Measurements from ENCODE around the gene CAB39.

CAB39 gene

DNA sequence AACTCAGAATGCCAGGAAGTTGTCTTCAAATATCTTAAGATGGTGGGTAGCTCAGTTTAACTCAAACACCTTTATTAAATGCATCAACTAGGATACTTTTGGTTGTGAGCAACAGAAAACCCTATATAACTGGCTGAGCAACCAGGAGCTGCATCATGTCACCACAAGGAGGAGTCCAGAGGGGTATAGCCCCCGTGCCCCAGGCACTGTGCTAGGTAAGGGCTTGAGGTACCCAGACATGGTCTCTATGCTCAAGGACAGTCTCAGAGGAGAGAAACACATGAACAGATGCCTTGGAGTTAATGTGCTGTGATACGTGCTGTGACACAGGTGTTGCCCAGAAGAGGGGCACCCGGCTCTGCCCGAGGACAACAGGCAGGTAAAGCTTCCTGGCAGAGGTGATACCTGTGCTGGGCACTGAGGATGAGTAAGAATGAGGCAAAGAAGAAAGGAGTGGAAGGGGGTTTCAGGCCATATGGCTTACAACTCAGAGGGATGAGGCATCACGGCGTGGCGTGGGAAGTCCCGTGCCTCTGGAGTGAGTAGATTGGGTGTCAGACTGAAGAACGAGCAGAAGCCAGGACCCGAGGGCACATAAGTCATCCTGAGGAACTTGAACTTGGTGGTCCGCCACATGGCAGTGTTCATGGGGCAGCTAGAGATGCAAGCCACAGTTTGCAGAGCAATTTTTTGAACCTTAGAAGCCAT, 32.0 kb upstream of the CAB39 start:
- in situ Hi-C loops (cut with MboI; ENCODE audit: low sequenced_read_pairs, unreplicated experiment), result no loop called here
- TF ChIP-seq, protein P1, sequence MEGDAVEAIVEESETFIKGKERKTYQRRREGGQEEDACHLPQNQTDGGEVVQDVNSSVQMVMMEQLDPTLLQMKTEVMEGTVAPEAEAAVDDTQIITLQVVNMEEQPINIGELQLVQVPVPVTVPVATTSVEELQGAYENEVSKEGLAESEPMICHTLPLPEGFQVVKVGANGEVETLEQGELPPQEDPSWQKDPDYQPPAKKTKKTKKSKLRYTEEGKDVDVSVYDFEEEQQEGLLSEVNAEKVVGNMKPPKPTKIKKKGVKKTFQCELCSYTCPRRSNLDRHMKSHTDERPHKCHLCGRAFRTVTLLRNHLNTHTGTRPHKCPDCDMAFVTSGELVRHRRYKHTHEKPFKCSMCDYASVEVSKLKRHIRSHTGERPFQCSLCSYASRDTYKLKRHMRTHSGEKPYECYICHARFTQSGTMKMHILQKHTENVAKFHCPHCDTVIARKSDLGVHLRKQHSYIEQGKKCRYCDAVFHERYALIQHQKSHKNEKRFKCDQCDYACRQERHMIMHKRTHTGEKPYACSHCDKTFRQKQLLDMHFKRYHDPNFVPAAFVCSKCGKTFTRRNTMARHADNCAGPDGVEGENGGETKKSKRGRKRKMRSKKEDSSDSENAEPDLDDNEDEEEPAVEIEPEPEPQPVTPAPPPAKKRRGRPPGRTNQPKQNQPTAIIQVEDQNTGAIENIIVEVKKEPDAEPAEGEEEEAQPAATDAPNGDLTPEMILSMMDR (IDR thresholded peaks at IDR 0.05; ENCODE audit: borderline replicate concordance, control extremely low read depth, extremely low read depth, insufficient read depth, missing control alignments), result no peak
- no peak for DNase-seq (ENCODE audit: low spot score)

DNA sequence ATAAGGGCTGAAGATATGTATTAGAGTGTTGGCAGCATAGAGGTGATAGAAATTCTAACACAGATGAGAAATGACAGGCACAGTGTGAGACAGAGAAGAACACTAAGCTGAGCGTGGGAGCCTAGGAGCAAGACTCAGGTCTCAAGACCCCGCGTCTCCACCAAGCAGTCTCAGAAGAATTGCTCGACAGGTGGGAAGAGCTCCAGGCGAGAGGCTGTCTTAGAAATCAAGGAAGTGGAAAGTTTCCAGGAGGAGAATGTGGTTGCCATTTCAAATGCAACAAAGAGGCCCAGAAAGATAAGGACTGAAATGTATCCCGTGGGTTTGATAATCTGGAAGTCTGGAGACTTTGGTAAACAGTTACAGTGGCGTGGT, 31.5 kb upstream of the CAB39 start:
- DNase-seq (ENCODE audit: low spot score), result no peak
- TF ChIP-seq, protein P1 (IDR thresholded peaks at IDR 0.05; ENCODE audit: borderline replicate concordance, control extremely low read depth, extremely low read depth, insufficient read depth, missing control alignments), result no peak
- in situ Hi-C loops (cut with MboI; ENCODE audit: low sequenced_read_pairs, unreplicated experiment), result no loop called here

GRCh38 chr2:230682546-230682945, 30.1 kb upstream of the CAB39 start:
- DNase-seq (ENCODE audit: low spot score), result no peak
- TF ChIP-seq, protein P1 (IDR thresholded peaks at IDR 0.05; ENCODE audit: borderline replicate concordance, control extremely low read depth, extremely low read depth, insufficient read depth, missing control alignments), result no peak
- in situ Hi-C loops (cut with MboI; ENCODE audit: low sequenced_read_pairs, unreplicated experiment), result no loop called here

- in situ Hi-C loops (cut with MboI; ENCODE audit: low sequenced_read_pairs, unreplicated experiment), result no loop called here
- DNase-seq (ENCODE audit: low spot score), result no peak
- TF ChIP-seq, protein P1 (IDR thresholded peaks at IDR 0.05; ENCODE audit: borderline replicate concordance, control extremely low read depth, extremely low read depth, insufficient read depth, missing control alignments), result no peak
Measured at GRCh38 chr2:230684270-230685168, 28.1 kb upstream of the CAB39 start.

DNA sequence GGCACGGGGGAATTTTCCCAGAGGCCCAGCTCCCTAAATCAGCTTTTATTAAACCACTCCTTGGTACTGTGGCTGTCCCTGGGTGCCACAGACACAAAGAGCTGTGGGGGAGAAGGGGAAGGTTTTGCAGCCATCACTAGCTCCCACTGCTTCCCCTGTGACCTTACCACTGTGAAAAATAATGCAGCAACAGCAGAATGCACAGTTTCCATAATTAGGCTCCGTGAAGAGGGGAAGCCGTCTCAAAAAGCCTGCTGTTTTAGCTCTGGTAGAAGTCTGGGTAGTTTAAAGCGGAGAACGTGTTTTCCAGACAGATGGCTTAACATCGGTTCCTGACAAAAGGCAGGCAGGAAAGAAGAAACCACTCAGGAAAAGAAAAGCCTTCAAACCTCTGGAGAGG, 27.5 kb upstream of the CAB39 start:
- TF ChIP-seq, protein P1 (IDR thresholded peaks at IDR 0.05; ENCODE audit: borderline replicate concordance, control extremely low read depth, extremely low read depth, insufficient read depth, missing control alignments), result no peak
- in situ Hi-C loops (cut with MboI; ENCODE audit: low sequenced_read_pairs, unreplicated experiment), result no loop called here
- DNase-seq (ENCODE audit: low spot score), result no peak

- in situ Hi-C loops (cut with MboI; ENCODE audit: low sequenced_read_pairs, unreplicated experiment), result no loop called here
- DNase-seq (ENCODE audit: low spot score), result no peak
- TF ChIP-seq, protein P1 (IDR thresholded peaks at IDR 0.05; ENCODE audit: borderline replicate concordance, control extremely low read depth, extremely low read depth, insufficient read depth, missing control alignments), result no peak
Measured at GRCh38 chr2:230687498-230687897, 25.1 kb upstream of the CAB39 start.
